Fibroblast of lung (primary cell): ENCODE data around the gene GAB2. TPM values are rescaled to one million over a fixed set of nuclear protein-coding genes. Genes with fewer than 3 reads are reported as not detected.

Source experiments
- DNase-seq, 2 donors: peaks; one replicate each; pipeline versions ENCODE4 v3.0.0 to v3.0.0-alpha.2; 2010; ENCODE audit warnings: low read depth in 2 of 2
- H2AFZ ChIP-seq: 2 replicates; pipeline ENCODE4 v1.5.1; 2012; ENCODE audit warnings: low read length, control low read depth, inconsistent platforms
- H3K27ac ChIP-seq: 2 replicates; pipeline ENCODE4 v1.5.1; 2011; ENCODE audit warnings: low read length, control low read depth; ENCODE audit not compliant: insufficient read depth
- H3K27me3 ChIP-seq: 2 replicates; pipeline ENCODE4 v1.5.1; 2011; ENCODE audit warnings: mild to moderate bottlenecking, low read length; ENCODE audit not compliant: control insufficient read depth, insufficient read depth
- H3K36me3 ChIP-seq: 2 replicates; pipeline ENCODE4 v1.5.1; 2011; ENCODE audit warnings: low read length; ENCODE audit not compliant: control insufficient read depth, insufficient read depth
- H3K4me1 ChIP-seq: 2 replicates; pipeline ENCODE4 v1.5.1; 2011; ENCODE audit warnings: low read length; ENCODE audit not compliant: control insufficient read depth, insufficient read depth; ENCODE audit errors: extremely low read depth
- H3K4me2 ChIP-seq: 2 replicates; pipeline ENCODE4 v1.5.1; 2011; ENCODE audit warnings: low read length, control low read depth; ENCODE audit not compliant: insufficient read depth; ENCODE audit errors: extremely low read depth
- H3K4me3 ChIP-seq, 4 experiments: fragments of 200-600 bp in 1 of 4; sonication (generic) in 1 of 4; replicated peaks in 1 of 4; 2 replicates each; pipeline ENCODE4 v1.5.1; 2011 to 2016; ENCODE audit warnings: low read length in 4 of 4, low read depth in 3 of 4, mild to moderate bottlenecking in 3 of 4, control low read depth in 2 of 4, inconsistent platforms in 1 of 4, mixed read lengths in 1 of 4; ENCODE audit not compliant: insufficient read depth in 1 of 4; ENCODE audit errors: control extremely low read depth in 1 of 4
- H3K79me2 ChIP-seq: 2 replicates; pipeline ENCODE4 v1.5.1; 2012; ENCODE audit warnings: mild to moderate bottlenecking, low read length, inconsistent platforms; ENCODE audit not compliant: control insufficient read depth, insufficient read depth
- H3K9ac ChIP-seq: 2 replicates; pipeline ENCODE4 v1.5.1; 2011; ENCODE audit warnings: mild to moderate bottlenecking, low read length, control low read depth; ENCODE audit not compliant: insufficient read depth
- H3K9me3 ChIP-seq: 2 replicates; pipeline ENCODE4 v1.5.1; 2012; ENCODE audit warnings: low read depth, low read length; ENCODE audit not compliant: control insufficient read depth, insufficient read depth
- H4K20me1 ChIP-seq: 2 replicates; pipeline ENCODE4 v1.5.1; 2011; ENCODE audit warnings: low read length; ENCODE audit not compliant: control insufficient read depth, insufficient read depth; ENCODE audit errors: extremely low read depth
- CTCF ChIP-seq, 2 donors: IDR thresholded peaks in 1 of 2; conservative IDR thresholded peaks in 1 of 2; 1 replicate in 1 of 2; 2 replicates in 1 of 2; pipeline ENCODE4 v1.5.1; 2011 to 2012; ENCODE audit warnings: low read length in 2 of 2, control low read depth in 1 of 2, inconsistent platforms in 1 of 2, low read depth in 1 of 2, mild to moderate bottlenecking in 1 of 2
- EZH2 ChIP-seq: IDR thresholded peaks from 2 replicates; pipeline ENCODE4 v1.5.1; 2012; ENCODE audit warnings: low read length, control low read depth, mild to moderate bottlenecking; ENCODE audit errors: missing control alignments
- polyA plus RNA-seq, 2 donors: library from polyadenylated mRNA; depleted of rRNA in 1 of 2; stranded (reverse) in 1 of 2; unstranded in 1 of 2; fragments of >200 nt; gene quantifications; 2 replicates each; pipeline ENCODE4 v1.2.1, GENCODE V29; 2011 to 2012; ENCODE audit warnings: missing spikeins in 1 of 2
- total RNA-seq: library from RNA; depleted of rRNA; stranded (reverse); fragments of >200 nt; gene quantifications from 2 replicates; pipeline ENCODE4 v1.2.1, GENCODE V29; 2014

Gene GAB2
- total and polyA plus RNA-seq, 2 donors (not counting 1 experiment from before 2014, with no cell fraction given) = 7.1 to 14.0 TPM

DNA sequence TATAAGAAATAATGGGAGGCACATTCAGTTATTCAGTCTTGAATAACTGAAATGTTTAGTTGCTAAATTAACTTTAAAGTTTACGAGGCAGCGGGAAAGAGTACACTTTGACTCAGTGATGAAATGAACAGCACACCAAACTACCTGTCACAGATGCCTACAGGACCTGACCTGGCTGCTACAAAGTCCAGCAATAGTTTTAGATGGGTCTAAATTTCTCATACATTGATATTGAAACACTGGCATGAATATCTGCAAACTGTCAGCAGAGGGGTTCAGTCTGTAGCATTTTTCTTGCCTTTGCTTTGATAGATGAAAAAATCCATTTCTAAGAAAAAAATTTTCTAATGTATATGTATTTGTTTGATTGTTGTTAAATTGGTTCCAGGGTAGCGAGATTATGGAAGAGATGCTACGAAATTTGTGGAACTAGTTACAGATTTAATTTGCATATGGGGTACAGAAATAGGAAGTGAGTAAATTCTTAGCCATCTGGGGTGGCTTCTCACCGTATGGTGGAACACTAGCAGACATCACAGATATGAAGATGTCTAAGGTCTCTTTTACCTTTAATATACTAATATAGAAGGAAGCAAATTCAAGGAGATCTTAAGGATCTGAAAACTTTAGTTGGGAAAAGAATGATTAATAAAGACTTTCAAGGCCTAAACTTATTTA, 20.8 kb upstream of the GAB2 start:
- Histone ChIP-seq H2AFZ (no peak overlapping the region), H3K9ac (no peak overlapping the region), H3K9me3 (no peaks in the 10 kb centered on the region), H3K36me3 (no peaks in the 10 kb centered on the region), H3K79me2 (no peaks in the 10 kb centered on the region), H4K20me1 (no peaks in the 10 kb centered on the region), H3K27me3 (no peaks in the 10 kb centered on the region), H3K4me1 (no peaks in the 10 kb centered on the region), H3K4me2 (no peak overlapping the region), H3K27ac (no peak overlapping the region), H3K4me3 (no peak overlapping the region)
- DNase-seq = no peak
- TF ChIP-seq EZH2 = no peak
- TF ChIP-seq CTCF (conservative IDR thresholded peaks at IDR 0.05 in 1 of 2, IDR thresholded peaks at IDR 0.05 in 1 of 2; ENCODE audit: low read depth in 1 of 2, low read length in 2 of 2) = no peak

DNA sequence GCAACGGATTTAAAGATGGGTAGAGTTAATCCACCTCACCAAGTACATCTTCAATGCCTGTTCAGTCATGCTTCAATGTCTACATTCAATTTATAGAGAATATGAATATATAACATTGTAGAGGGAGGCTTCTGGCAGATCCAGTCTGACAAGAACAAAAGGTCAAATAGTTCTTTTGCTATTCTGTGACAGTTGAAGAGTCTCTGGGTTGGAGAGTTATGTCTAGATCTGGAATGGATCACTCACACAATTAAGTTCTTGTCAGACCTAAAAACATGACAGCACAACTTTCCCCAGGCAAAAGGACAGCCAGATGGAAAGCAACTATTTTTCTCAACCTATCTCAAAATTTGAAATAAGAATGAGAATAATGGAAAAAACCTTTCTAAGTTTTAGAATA, 15.3 kb upstream of the GAB2 start:
- DNase-seq = no peak
- peaks cover 2% of the 10 kb centered on the region for H3K4me1 ChIP-seq
- no peak overlapping the region for H3K27ac ChIP-seq
- H3K9ac ChIP-seq = no peak overlapping the region
- H3K36me3 ChIP-seq = no peaks in the 10 kb centered on the region
- H3K79me2 ChIP-seq = no peaks in the 10 kb centered on the region
- H3K9me3 ChIP-seq = no peaks in the 10 kb centered on the region
- no peaks in the 10 kb centered on the region for H4K20me1 ChIP-seq
- H3K27me3 ChIP-seq = no peaks in the 10 kb centered on the region
- no peak overlapping the region for H3K4me2 ChIP-seq
- TF ChIP-seq EZH2 (no peak), CTCF (conservative IDR thresholded peaks at IDR 0.05 in 1 of 2, IDR thresholded peaks at IDR 0.05 in 1 of 2; ENCODE audit: low read depth in 1 of 2, low read length in 2 of 2) (no peak)
- no peak overlapping the region for H2AFZ ChIP-seq
- no peak overlapping the region for H3K4me3 ChIP-seq

- TF ChIP-seq EZH2 = no peak
- TF ChIP-seq CTCF (conservative IDR thresholded peaks at IDR 0.05 in 1 of 2, IDR thresholded peaks at IDR 0.05 in 1 of 2; ENCODE audit: low read depth in 1 of 2, low read length in 2 of 2) = peak; percentile 40 to 44
- Histone ChIP-seq H3K36me3 (no peaks in the 10 kb centered on the region), H3K4me1 (peaks cover 2% of the 10 kb centered on the region), H2AFZ (no peak overlapping the region), H4K20me1 (no peaks in the 10 kb centered on the region), H3K4me2 (no peak overlapping the region), H3K27ac (no peak overlapping the region), H3K9me3 (no peaks in the 10 kb centered on the region), H3K27me3 (no peaks in the 10 kb centered on the region), H3K79me2 (no peaks in the 10 kb centered on the region), H3K9ac (no peak overlapping the region), H3K4me3 (no peak overlapping the region)
- peak in 1 of 2 donors; percentile 18 for DNase-seq
Observed at GRCh38 chr11:78432058-78432515, 14.5 kb upstream of the GAB2 start.
